Left lobe of liver (tissue), 2 donors: Measurements from ENCODE around the gene R3HDM1. TPM values are rescaled to one million over a fixed set of nuclear protein-coding genes. Genes with fewer than 3 reads are reported as not detected.
"Not testable (repeated sequence)": the region's sequence is repeated elsewhere in the genome, so short reads cannot be mapped to it uniquely, and the experiment has no call there.

Source experiments
- ATAC-seq: fragments of 200-7000 bp; cut with Tn5 transposase; one replicate; pipeline ENCODE4 v1.9.1; 2020; ENCODE audit warnings: mild to moderate bottlenecking, moderate library complexity
- DNase-seq: peaks from one replicate; pipeline ENCODE4 v3.0.0-alpha.2; 2020; ENCODE audit warnings: low spot score
- total RNA-seq: library from RNA; stranded (reverse); gene quantifications from one replicate; pipeline ENCODE4 v1.2.1, GENCODE V29; 2021
- donor health status: DM: no; HTN: no; CAD: no; lungs with moderate emphysema.
- donor health status: DM: no; HTN: yes; CAD: no.

The R3HDM1 gene
- 12.4 TPM for total RNA-seq

GRCh38 chr2:135531231-135532197 lies at the start of gene R3HDM1:
Gene R3HDM1 (plus strand): TSS chr2:135531484. CDS start chr2:135604846, 73,362 bp downstream.
- ATAC-seq (peak; percentile 88), DNase-seq (peak; percentile 99)

GRCh38 chr2:135485441-135485840 lies 45.8 kb upstream of the R3HDM1 start:
- ATAC-seq (no peak), DNase-seq (no peak)

GRCh38 chr2:135490376-135490775 lies 40.9 kb upstream of the R3HDM1 start:
- DNase-seq = no peak
- no peak for ATAC-seq

GRCh38 chr2:135494503-135494902 lies 36.8 kb upstream of the R3HDM1 start:
- ATAC-seq = no peak
- no peak for DNase-seq

GRCh38 chr2:135494917-135495316 lies 36.4 kb upstream of the R3HDM1 start:
- DNase-seq (no peak), ATAC-seq (no peak)

- DNase-seq, ATAC-seq: not testable (repeated sequence)
These were observed 32.7 kb upstream of the R3HDM1 start for GRCh38 chr2:135498588-135498987.

- DNase-seq (no peak), ATAC-seq (no peak)
These were observed 26.5 kb upstream of the R3HDM1 start for GRCh38 chr2:135504811-135505210.

- ATAC-seq (no peak), DNase-seq (no peak)
These were observed 20.7 kb upstream of the R3HDM1 start for GRCh38 chr2:135510577-135510976.

GRCh38 chr2:135512099-135512498 lies 19.2 kb upstream of the R3HDM1 start:
- ATAC-seq = no peak
- DNase-seq = no peak

GRCh38 chr2:135525786-135526185 lies 5.5 kb upstream of the R3HDM1 start:
- DNase-seq = no peak
- no peak for ATAC-seq

- DNase-seq (no peak), ATAC-seq (no peak)
These were observed 3.3 kb upstream of the R3HDM1 start for GRCh38 chr2:135528006-135528405.

- ATAC-seq (peak; percentile 84), DNase-seq (peak; percentile 96)
These were observed 712 bp upstream of the R3HDM1 start, which contains the start of gene ZRANB3 for GRCh38 chr2:135530313-135531230. Gene ZRANB3 (minus strand): TSS chr2:135531218.

- ATAC-seq (no peak), DNase-seq (no peak)
These were observed 1.3 kb downstream of the R3HDM1 start for GRCh38 chr2:135532581-135532980.

- ATAC-seq, DNase-seq: not testable (repeated sequence)
These were observed 2.3 kb downstream of the R3HDM1 start for GRCh38 chr2:135533545-135533944.

GRCh38 chr2:135546436-135546835 lies 15.2 kb downstream of the R3HDM1 start:
- no peak for DNase-seq
- ATAC-seq = no peak

- ATAC-seq (no peak), DNase-seq (no peak)
These were observed 16.0 kb downstream of the R3HDM1 start for GRCh38 chr2:135547311-135547710.

- no peak for ATAC-seq
- DNase-seq = no peak
These were observed 20.1 kb downstream of the R3HDM1 start for GRCh38 chr2:135551356-135551755.

- no peak for DNase-seq
- ATAC-seq = no peak
These were observed 21.6 kb downstream of the R3HDM1 start for GRCh38 chr2:135552887-135553286.

- DNase-seq (no peak), ATAC-seq (no peak)
These were observed 24.0 kb downstream of the R3HDM1 start for GRCh38 chr2:135555311-135555710.

- ATAC-seq (peak; percentile 81), DNase-seq (no peak)
These were observed 26.2 kb downstream of the R3HDM1 start for GRCh38 chr2:135557530-135557929.

GRCh38 chr2:135561925-135562324 lies 30.6 kb downstream of the R3HDM1 start:
- DNase-seq = no peak

More at GRCh38 chr2:135561925-135562324, 30.6 kb downstream of the R3HDM1 start:
- no peak for ATAC-seq
